Limb (tissue), 2 donors: ENCODE measurements around the gene MAD2L1BP.
"Not testable (repeated sequence)": the region's sequence is repeated elsewhere in the genome, so short reads cannot be mapped to it uniquely, and the experiment has no call there.

Experiments
- DNase-seq, 2 donors: peaks; one replicate each; pipeline ENCODE4 v3.0.0-alpha.2; 2016; ENCODE audit errors: extremely low spot score in 2 of 2

MAD2L1BP gene, protein sequence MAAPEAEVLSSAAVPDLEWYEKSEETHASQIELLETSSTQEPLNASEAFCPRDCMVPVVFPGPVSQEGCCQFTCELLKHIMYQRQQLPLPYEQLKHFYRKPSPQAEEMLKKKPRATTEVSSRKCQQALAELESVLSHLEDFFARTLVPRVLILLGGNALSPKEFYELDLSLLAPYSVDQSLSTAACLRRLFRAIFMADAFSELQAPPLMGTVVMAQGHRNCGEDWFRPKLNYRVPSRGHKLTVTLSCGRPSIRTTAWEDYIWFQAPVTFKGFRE

DNA sequence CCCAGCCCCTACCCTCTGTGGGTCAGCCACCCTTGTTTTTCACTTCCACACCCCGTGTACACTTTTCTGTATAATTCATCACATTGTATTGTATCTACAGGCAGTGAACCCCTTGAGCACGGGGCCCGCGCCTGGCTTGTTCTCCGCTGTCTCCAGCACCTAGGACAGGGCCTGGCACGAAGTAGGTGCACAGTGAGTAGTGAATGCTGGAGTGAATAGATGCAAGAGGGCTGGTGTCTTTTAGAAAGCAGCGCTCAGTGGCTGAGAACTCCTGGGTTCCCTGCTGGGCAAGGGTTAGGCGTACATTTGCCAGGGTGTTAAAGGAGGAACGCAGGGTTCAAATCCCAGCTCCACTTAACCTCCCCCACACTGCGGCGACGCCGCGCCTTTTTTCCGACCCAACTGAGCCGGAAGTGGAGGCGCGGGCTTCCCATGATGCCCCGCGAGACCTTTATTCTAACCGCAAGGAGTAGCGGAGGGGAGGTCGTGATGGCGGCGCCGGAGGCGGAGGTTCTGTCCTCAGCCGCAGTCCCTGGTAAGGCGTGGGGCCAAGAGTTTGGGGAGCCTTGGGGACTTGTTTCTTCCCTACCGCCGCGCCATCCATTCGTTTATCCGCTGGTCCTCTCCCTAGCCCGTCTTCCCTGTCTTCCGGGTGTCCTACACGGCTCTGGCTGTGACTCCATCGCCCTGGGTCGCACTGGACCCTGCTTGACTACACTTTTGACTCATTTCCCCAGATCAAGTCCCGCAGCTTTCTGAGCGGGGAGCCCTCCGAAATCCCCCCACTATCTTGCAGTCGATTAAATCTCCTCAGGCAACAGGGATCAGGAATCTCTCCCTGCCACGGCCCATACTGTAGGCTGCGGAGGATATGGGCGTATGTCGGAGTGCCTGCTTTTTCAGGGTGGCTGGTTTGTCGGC lies at the start of gene MAD2L1BP:
TSS of gene MAD2L1BP (plus strand) at position 454 of the 921 bp plus-strand sequence. CDS start at position 490, 36 bp downstream.
- DNase-seq = peak; percentile 88 to 89

DNA sequence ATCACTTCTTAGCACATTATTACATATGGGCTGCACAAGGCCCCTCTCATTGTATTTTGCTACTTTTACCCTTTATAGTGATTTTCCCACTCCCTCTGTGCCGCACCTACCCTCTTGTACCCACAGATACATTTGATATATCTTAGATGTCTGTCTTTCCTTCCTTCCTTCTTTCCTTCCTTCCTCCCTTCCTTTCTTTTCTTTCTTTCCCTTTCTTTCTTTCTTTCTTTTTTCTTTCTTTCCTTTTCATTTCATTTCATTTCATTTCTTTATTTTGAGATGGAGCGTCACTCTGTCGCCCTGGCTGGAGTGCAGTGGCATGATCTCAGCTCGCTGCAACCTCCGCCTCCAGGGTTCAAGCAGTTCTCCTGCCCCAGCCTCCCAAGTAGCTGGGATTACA lies 47.4 kb upstream of the MAD2L1BP start:
- DNase-seq = no peak

DNA sequence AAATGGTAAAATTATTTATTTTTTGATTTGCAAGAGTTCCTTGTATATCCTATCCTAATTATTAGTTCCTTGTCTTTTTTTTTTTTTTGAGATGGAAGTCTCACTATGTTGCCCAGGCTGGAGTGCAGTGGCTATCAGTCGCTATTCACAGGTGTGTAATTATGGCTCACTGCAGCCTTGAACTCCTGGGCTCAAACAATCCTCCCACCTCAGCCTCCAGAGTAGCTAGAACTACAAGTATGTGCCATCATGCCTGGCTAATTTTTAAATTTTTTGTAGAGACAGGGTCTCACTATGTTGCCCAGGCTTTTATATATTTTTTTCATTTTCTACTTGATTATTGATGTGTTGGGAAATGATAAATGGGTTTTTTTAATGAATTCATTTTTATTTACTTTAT lies 46.1 kb upstream of the MAD2L1BP start:
- DNase-seq = not testable (repeated sequence)

DNA sequence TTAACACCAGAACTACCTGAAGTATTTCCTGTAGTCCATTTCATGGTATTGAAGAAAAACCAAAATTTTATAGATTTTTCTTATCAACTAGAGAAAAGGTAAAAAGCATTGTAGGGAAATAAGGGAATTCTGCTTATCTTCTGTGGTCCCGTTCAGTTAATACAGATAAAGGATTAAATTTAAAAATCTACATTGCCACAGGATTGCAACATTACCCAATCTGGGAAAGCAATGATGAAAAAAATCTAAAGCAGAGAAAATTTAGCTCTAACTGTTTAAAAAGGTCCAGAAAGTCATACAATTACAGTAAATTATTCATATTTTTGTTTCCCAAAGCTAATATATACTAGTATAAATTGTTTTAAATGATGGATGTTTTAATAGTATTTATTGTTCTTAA lies 41.7 kb upstream of the MAD2L1BP start:
- no peak for DNase-seq

DNA sequence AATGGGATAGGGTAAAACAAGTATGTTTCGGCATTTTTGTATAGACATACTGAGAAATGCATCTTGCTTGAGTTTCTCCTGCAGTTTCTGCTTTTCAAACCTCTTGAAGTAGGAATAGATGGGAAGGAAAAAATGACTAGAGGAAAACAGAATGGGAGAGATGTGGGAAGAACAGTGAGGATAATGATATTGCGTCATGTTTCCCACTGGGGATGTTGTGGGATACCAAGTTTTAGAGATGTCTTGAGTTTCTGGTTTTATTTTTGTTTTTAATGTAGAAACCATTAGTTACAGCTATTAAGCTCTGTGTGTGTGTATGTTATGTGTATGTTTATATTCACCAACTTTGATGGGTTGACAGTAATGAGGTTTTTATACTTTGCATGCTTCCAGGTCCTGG lies 35.0 kb upstream of the MAD2L1BP start:
- DNase-seq = no peak

DNA sequence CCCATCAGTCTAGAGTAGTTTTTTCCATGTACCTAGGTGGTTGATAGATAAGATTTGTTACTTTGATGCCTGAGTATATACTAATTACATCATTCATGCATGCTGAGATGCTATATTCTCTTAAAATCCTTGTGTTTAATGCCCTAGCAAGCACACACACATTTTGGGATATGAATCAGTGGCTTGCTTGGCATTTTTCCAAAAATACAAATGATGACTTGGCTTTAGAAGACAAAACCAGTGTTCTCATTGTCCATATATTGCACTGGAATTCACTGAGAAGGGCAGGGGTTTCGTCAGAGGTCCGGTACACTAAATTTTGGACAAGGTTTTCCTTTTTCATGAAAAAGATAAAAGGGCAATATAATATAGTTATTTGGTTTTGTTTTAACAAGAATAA lies 31.5 kb upstream of the MAD2L1BP start:
- DNase-seq = no peak

DNA sequence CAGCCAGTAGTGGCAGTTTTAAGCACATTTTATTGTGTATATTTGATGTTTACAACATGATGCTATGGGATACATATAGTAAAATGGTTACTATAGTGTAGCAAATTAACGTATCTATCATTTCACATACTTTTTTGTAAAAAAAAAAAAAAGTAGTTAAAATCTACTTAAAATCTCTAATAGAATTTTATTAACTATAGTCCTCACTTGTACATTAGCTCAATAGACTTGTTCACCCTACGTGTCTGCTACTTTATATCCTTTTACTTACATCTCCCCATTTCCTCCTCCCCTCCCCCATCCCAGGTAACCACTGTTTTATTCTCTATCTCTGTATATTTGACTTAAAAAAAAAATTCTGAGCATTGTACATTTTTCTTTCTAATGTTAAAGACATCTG lies 29.6 kb upstream of the MAD2L1BP start:
- no peak for DNase-seq

DNA sequence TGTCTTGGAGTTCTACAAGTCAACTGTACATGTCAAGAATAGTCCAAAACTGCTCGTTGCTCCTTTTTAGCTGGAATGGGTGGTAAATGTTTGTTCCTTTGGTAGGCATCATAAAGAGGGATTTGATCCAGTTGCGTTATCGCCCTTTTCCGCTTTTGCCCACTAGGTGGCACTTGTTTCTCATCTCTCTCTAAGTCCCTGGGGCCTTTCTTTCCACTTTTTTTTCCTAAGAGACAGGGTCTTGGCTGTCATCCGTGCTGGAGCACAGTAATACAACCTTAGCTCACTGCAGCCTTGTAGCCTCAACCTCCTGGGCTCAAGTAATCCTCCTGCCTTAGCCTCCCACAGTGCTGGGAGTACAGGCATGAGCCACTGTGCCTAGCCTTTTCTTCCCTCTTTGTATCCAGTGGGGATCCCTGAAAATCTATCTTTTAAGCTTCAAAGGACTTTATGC lies 27.3 kb upstream of the MAD2L1BP start:
- peak; percentile 72 to 75 for DNase-seq

DNA sequence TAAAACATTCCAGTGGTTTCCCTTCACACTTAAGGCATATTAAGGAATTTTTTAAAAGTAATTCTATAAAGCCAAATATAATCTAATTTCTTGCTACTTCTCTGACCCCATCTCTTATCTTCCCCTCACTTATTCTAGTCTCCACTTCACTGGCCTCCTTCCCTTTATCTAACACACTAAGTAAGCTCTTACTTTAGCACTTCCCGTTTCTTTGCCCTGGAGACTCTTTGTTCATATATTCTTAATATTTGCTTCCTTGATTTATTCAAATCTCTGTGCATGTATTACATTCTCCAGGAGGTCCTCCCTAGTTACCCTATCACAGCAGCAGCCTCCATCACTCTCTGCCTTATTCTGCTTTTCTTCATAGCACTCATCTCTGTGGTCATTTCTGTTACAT lies 26.8 kb upstream of the MAD2L1BP start:
- DNase-seq = no peak

DNA sequence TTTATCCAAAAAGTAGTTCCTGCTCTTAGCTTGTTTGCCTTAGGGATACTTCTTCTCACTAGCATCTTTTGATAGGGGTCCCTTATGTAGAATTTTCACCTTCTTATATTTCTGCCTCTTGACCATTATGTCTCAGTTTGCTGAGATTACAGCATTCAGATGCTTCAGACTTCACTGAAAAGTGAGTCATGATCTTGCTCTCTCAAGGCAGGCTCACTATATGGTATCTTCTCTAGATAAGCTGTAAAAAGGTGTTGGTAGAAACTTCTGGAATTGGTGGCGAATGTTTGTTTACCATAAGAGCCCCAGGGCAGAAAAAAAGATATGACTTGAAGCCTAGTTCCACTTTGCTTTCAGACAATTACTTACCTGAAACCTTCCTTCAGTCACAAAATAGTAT lies 26.2 kb upstream of the MAD2L1BP start:
- DNase-seq = no peak

DNA sequence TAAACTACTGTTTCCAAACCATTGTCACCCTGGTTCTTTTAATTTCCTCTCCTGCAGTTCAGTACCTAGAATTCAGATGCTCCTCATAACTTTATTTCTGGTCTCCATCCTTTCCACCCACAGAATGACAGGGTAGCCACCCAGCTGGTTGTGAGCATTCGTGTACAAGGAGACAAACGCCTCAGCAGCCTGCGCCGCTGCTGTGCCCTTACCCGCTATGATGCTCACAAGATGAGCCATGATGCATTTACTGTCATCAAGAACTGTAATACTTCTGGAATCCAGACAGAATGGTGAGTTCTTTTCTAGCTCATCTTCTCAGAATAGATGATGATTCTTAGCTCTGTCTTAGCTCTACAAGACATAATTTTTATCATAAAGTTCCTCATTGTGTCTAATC lies 25.2 kb upstream of the MAD2L1BP start:
- DNase-seq = no peak

DNA sequence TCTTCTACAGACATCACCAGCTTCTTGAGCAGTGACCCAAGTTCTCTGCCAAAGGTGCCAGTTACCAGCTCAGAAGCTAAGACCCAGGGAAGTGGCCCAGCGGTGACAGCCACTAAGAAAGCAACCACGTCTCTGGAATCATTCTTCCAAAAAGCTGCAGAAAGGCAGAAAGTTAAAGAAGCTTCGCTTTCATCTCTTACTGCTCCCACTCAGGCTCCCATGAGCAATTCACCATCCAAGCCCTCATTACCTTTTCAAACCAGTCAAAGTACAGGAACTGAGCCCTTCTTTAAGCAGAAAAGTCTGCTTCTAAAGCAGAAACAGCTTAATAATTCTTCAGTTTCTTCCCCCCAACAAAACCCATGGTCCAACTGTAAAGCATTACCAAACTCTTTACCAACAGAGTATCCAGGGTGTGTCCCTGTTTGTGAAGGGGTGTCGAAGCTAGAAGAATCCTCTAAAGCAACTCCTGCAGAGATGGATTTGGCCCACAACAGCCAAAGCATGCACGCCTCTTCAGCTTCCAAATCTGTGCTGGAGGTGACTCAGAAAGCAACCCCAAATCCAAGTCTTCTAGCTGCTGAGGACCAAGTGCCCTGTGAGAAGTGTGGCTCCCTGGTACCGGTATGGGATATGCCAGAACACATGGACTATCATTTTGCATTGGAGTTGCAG lies 21.8 kb upstream of the MAD2L1BP start:
- no peak for DNase-seq

DNA sequence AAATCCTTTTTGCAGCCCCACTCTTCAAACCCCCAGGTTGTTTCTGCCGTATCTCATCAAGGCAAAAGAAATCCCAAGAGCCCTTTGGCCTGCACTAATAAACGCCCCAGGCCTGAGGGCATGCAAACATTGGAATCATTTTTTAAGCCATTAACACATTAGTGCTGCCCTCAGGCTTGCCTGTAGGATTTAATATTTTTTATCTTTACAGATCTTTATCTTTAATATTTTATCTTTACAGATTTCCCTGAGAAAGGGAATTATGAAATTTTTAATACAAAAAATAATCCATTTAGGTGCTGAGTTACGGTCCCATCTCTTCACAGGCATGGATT lies 21.3 kb upstream of the MAD2L1BP start:
- no peak for DNase-seq

DNA sequence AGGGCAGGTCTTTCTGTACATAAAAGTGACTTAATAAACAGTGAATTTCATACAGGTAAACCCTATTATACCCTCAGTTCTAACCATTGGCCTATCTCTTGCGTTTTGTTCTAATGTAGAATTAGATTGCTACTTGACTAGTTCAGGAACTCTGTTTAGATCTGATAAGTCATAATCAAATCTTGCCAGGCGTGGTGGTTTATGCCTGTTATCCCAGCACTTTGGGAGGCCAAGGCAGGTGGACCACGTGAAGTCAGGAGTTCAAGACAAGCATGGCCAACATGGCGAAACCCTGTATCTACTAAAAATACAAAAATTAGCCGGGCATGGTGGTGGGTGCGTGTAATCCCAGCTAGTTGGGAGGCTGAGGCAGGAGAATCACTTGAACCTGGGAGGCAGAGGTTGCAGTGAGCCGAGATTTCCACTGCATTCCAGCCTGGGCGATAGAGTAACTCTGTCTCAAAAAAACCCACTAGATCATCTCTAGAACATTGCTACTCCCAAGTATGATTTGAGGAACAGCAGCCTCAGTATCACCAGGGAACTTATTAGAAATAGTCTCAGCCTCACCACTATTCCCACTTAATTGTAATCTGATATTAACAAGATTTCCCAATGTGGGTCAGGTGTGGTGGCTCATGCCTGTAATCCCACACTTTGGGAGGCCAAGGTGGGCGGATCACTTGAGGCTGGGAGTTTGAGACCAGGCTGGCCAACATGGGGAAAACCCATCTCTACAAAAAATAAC lies 18.7 kb upstream of the MAD2L1BP start:
- DNase-seq = no peak

DNA sequence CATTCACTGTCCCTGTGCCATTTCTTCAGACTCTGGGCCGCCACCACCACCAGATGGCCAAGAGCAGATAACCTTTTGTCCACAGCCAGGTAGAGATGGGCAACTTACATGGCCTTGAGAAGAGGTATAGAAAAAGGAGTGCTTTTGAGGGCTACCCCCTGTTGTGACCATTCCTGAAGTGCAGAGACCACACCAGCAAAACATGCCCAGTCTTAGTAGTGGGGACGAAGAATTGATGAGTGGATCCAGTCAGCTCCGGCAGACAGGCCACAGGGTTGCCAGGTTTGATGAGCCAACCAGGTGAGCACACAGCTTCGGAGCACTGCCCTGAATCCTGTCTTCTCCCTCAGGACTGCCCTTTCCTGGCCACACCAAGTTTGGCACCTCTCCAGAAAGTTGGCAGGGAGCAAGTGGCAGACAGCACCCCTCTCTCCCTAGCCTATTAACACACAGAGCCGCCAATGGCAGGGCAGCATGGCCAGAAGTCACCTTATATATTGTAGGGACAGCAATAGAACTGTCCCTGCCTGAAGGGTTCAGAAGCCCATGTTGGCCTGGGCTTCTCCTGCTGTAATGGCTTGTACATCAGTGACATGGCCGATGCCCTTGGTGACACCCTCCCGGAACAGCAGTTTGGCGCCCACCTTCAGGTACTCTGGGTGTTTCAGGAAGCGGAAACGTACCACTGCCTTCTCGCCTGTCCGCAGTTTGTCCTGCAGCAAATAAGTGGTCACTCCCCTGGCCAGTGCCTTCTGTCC lies 14.4 kb upstream of the MAD2L1BP start:
- no peak for DNase-seq

DNA sequence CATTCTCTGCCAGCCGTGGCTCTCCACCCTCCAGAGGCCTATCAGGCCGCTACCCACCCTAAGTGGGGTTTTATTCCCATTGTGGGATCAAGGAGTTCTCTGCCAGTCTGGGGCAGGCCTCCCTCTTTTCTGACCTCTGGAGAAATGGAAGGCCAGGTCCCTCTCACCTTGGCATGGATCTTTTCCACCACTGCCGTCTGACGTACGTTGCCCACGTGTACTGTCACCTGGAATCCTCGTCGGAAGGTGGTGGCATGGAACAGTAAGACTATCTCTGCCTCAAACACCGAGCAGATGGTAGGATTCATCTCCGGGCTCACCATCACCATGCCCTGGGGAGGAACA lies 13.8 kb upstream of the MAD2L1BP start:
- DNase-seq = no peak

DNA sequence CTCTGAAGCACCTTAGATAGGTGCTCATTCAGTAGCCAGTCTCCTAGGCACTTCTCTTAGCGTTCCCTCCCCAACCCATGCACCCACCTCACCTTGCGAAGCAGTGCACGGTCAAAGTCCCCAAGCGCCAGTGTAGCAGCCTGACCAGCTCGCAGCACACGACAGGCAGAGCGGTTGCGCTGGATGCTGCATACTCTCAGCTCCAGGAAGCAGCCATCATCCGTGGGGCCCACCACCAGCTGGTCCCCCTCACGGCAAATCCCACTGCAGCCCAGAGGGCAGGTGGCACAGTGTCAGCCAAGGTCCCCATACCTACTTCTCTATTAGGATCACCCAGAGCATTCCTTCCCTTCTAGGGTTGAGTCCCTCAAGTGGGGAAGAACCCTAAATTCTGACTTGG lies 13.1 kb upstream of the MAD2L1BP start:
- no peak for DNase-seq

DNA sequence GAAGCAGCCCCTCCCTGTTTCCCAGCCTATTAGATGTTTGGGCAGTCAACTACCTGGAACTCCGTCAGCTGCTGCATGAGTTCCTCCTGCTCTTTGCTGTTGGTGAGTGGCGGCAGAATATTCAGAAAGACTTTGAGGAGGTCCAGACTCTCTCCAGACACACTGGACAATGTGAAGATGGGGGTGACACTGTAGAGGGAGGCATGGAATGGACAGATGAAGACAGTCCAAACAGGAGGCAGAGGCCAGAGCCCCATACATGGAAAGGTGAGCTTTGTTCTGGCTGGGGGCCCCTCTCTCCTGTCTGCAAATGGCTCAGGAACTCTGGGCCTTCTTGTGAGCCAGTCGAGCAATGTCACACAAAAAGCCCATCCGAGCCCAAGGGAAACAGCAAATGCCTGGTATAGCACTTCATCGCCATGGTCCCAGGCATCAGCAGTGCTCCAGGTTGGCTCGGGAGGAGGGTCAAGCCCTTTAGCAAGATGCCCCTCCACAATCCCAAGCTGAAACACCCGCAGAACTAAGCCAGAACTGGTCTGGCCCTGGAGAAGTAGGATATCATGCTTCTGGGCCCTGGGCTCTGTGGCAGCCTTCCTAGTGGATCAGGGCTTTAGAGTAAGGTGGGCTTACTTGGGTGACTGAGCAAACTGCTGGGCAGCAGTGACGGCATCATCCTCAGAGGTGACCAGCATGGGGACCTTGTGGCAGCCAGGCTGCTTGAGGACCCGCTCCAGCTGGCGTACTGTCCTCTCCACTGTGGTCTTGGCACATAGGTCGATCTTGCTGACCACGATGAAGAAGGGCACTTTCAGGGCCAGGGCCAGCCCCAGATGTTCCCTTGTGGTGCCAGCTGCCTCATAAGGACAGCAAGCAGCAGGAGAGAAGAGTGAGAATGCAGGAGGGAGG lies 11.5 kb upstream of the MAD2L1BP start:
- no peak for DNase-seq

DNA sequence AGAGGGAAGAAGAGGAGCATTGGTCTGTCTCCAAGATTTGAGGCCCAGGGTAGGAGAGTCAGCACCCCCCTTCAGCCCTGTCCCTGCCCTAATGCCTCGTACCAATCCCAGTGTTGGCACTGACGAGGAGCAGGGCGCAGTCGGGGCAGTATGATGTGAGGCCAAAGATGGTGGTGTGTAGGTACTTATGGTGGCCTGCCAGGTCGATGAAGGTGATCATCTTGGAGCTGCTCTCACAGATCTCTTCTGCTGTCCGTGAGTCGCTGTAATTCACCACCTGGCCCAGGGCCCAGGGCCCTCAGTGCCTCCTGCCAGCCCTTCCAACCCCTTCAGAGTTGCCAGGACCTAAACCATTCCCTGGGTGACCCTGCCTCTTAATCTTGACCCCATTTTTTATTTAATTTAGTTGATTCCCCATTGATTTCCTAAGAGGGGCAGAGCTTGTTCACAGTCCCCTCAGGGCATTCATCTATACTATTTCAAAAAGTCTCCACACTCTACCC lies 10.8 kb upstream of the MAD2L1BP start:
- DNase-seq = no peak
